ENCODE results near the gene POMGNT2. TPM values are rescaled to one million over a fixed set of nuclear protein-coding genes. Genes with fewer than 3 reads are reported as not detected.
"Not testable (repeated sequence)": the region's sequence is repeated elsewhere in the genome, so short reads cannot be mapped to it uniquely, and the experiment has no call there.

POMGNT2 gene
- total RNA-seq, 1 donor = 9.1 TPM

- no peak for DNase-seq (ENCODE audit: low read depth)
- H3K4me3 ChIP-seq (ENCODE audit: low read depth, low read length) = no peak overlapping the region
- no peak for TF ChIP-seq CTCF (IDR thresholded peaks at IDR 0.05; ENCODE audit: insufficient read depth, low read depth, low read length)
Observed at GRCh38 chr3:43054754-43055153, 51.1 kb downstream of the POMGNT2 start.

DNA sequence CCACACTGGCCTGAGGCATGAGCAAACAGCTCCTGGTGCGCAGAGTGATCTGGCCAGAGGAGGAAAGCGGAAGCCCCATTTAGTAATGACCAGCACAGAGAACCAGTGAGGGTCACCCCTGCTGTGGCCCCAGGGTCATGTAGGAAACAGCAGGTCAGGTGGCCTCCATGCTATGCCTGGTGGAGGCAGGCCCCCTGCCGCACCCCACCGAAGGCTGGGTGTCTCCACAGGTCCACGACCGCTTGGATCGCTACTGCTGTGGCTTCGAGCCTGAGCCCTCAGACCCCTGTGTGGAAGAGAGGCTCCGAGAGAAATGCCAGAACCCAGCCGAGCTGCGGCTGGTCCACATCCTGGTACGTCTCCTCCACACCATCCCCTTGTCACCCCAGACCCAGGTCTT is 52.6 kb downstream of the POMGNT2 start:
- TF ChIP-seq CTCF (IDR thresholded peaks at IDR 0.05; ENCODE audit: insufficient read depth, low read depth, low read length) = no peak
- no peak overlapping the region for H3K4me3 ChIP-seq (ENCODE audit: low read depth, low read length)
- DNase-seq (ENCODE audit: low read depth) = no peak

DNA sequence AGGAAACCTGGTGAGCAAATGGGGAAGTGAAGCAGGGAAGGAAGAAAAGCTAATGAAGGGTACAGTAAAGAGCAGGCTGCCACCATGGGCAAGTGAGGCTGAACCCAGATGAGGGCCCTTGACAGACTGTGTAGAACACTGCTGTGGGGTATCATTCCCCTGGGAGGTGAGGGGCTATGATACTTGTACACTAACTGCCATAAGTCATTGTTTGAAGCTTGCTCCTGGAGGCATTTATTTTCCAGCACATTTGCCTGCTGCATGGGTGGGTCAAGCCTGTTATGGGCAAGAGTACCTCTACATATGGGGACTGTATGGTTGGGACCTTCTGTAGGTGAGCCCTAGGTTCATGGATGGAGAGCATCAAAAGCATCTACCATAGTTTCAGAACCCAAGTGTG is 57.4 kb downstream of the POMGNT2 start:
- H3K4me3 ChIP-seq (ENCODE audit: low read depth, low read length) = no peak overlapping the region
- DNase-seq (ENCODE audit: low read depth) = no peak
- no peak for TF ChIP-seq CTCF (IDR thresholded peaks at IDR 0.05; ENCODE audit: insufficient read depth, low read depth, low read length)

- no peak for TF ChIP-seq CTCF (IDR thresholded peaks at IDR 0.05; ENCODE audit: insufficient read depth, low read depth, low read length)
- DNase-seq (ENCODE audit: low read depth) = no peak
- no peak overlapping the region for H3K4me3 ChIP-seq (ENCODE audit: low read depth, low read length)
Observed at GRCh38 chr3:43046583-43046982, 59.3 kb downstream of the POMGNT2 start.

- not testable (repeated sequence) for DNase-seq (ENCODE audit: low read depth); H3K4me3 ChIP-seq (ENCODE audit: low read depth, low read length)
Observed at GRCh38 chr3:43045079-43045478, 60.8 kb downstream of the POMGNT2 start.

GRCh38 chr3:43043793-43044192 is 62.1 kb downstream of the POMGNT2 start:
- H3K4me3 ChIP-seq (ENCODE audit: low read depth, low read length) = no peak overlapping the region
- TF ChIP-seq CTCF (IDR thresholded peaks at IDR 0.05; ENCODE audit: insufficient read depth, low read depth, low read length) = no peak
- DNase-seq (ENCODE audit: low read depth) = no peak

DNA sequence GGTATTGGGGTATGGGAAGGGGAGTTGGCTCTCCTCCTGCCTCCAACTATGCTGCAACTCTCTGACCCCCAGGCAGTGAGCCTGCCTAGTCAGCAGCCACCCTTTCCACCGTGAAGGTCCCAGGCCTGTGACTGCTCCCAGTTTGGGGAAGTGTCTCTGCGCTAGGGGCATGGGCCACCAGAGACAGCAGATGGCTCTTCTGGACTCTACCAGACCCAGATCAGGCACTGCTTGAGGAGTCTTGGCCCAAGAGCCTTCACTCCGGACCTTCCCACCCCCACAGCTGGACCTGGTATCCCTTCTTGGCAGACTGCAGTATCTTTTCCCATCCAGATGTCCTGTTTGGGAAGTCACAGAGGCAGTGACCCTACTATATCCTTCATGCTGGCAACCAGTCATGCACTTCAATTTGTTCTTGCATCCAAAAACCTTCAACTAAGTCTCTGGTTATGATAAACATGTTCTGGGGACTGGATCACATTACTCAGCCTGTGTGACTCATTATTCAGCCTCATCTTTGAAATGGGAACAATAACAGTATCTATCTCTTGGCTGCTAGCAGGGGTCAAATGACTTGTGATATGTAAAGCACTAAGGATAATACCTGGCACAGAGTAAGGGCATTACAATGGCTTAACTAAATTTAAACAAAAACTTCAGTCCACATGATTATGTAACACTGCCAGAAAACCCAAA is 62.7 kb downstream of the POMGNT2 start:
- no peak for DNase-seq (ENCODE audit: low read depth)
- TF ChIP-seq CTCF (IDR thresholded peaks at IDR 0.05; ENCODE audit: insufficient read depth, low read depth, low read length) = no peak
- H3K4me3 ChIP-seq (ENCODE audit: low read depth, low read length) = no peak overlapping the region

Measured in fibroblast of villous mesenchyme (primary cell).